HG03139 (cell line): Measurements from ENCODE around the gene LACC1.

Experiments used
- ATAC-seq: cut with Tn5 transposase; IDR thresholded peaks from one replicate; pipeline ENCODE4 v1.9.1; 2021; ENCODE audit not compliant: unreplicated experiment

The LACC1 gene

GRCh38 chr13:43883631-43884030 is 3.9 kb downstream of the LACC1 start:
- ATAC-seq: no peak

- no peak for ATAC-seq
Observed at GRCh38 chr13:43884222-43884621, 4.5 kb downstream of the LACC1 start.

GRCh38 chr13:43894438-43894837 is 14.7 kb downstream of the LACC1 start:
- no peak for ATAC-seq

GRCh38 chr13:43895940-43896339 is 16.2 kb downstream of the LACC1 start:
- no peak for ATAC-seq

GRCh38 chr13:43905435-43906031 is 25.8 kb downstream of the LACC1 start:
- ATAC-seq: no peak

GRCh38 chr13:43908156-43909126 is 28.7 kb downstream of the LACC1 start:
- no peak for ATAC-seq

GRCh38 chr13:43910856-43911255 is 31.2 kb downstream of the LACC1 start:
- no peak for ATAC-seq

GRCh38 chr13:43911278-43911677 is 31.6 kb downstream of the LACC1 start:
- ATAC-seq: no peak

GRCh38 chr13:43911871-43912270 is 32.2 kb downstream of the LACC1 start:
- ATAC-seq: no peak

- ATAC-seq: no peak
Observed at GRCh38 chr13:43915451-43915850, 35.7 kb downstream of the LACC1 start.

- ATAC-seq: no peak
Observed at GRCh38 chr13:43916828-43917227, 37.1 kb downstream of the LACC1 start.

- ATAC-seq: no peak
Observed at GRCh38 chr13:43918636-43919035, 38.9 kb downstream of the LACC1 start.

- no peak for ATAC-seq
Observed at GRCh38 chr13:43920965-43921674, 41.4 kb downstream of the LACC1 start.

GRCh38 chr13:43924549-43925245 is 45.0 kb downstream of the LACC1 start:
- peak; percentile 86 for ATAC-seq

GRCh38 chr13:43929947-43930346 is 50.2 kb downstream of the LACC1 start:
- ATAC-seq: no peak

- peak; percentile 98 for ATAC-seq
Observed at GRCh38 chr13:43933378-43933777, 53.7 kb downstream of the LACC1 start.

GRCh38 chr13:43934273-43934672 is 54.6 kb downstream of the LACC1 start:
- ATAC-seq: no peak

- ATAC-seq: no peak
Observed at GRCh38 chr13:43935878-43936277, 56.2 kb downstream of the LACC1 start.

- no peak for ATAC-seq
Observed at GRCh38 chr13:43936647-43937046, 56.9 kb downstream of the LACC1 start.

- no peak for ATAC-seq
Observed at GRCh38 chr13:43937839-43938238, 58.1 kb downstream of the LACC1 start.

GRCh38 chr13:43938449-43938848 is 58.7 kb downstream of the LACC1 start:
- no peak for ATAC-seq
